Caco-2 (cell line): ENCODE results near the gene PRKCQ. TPM values are rescaled to one million over a fixed set of nuclear protein-coding genes. Genes with fewer than 3 reads are reported as not detected.
"Not testable (repeated sequence)": the region's sequence is repeated elsewhere in the genome, so short reads cannot be mapped to it uniquely, and the experiment has no call there.

Source experiments
- BruUV-seq: library from RNA; stranded (reverse); fragments of 400-500 nt; replicated peaks from 2 replicates; lab custom pipeline; 2021; lab: Mats Ljungman, UMichigan
- CTCF ChIA-PET: fragments of 300-600 bp; sonication (Branson Sonifier 250); formaldehyde crosslinking; loops from one replicate; lab custom pipeline; 2022; ENCODE audit warnings: antibody characterized with exemption; lab: Charles Lee
- POLR2A ChIA-PET: fragments of 300-600 bp; sonication (Branson Sonifier 250); formaldehyde crosslinking; loops from one replicate; lab custom pipeline; 2022; ENCODE audit warnings: antibody characterized with exemption; lab: Charles Lee
- DNase-seq, 2 experiments: peaks; one replicate each; pipeline versions ENCODE4 v3.0.0 to v3.0.0-alpha.2; 2020 to 2022
- H3K27me3 ChIP-seq: replicated peaks from 2 replicates; pipeline ENCODE4 v1.6.0; 2011; ENCODE audit warnings: low read length; ENCODE audit not compliant: control insufficient read depth, insufficient read depth
- H3K36me3 ChIP-seq: 2 replicates; pipeline ENCODE4 v1.5.1; 2011; ENCODE audit warnings: low read length; ENCODE audit not compliant: control insufficient read depth, insufficient read depth
- H3K4me1 ChIP-seq: fragments of 250-450 bp; sonication (Bioruptor Pico); 2 replicates; pipeline ENCODE4 v1.5.1; 2020; ENCODE audit warnings: mild to moderate bottlenecking
- H3K4me3 ChIP-seq: 2 replicates; pipeline ENCODE4 v1.5.1; 2011; ENCODE audit warnings: low read depth, mild to moderate bottlenecking, control low read depth, low read length
- H3K9me3 ChIP-seq: fragments of 250-450 bp; sonication (Bioruptor Pico); 2 replicates; pipeline ENCODE4 v1.5.1; 2020; ENCODE audit warnings: mild to moderate bottlenecking, moderate library complexity
- H3K27ac Mint-ChIP-seq: one replicate; pipeline ENCODE4 v1.8.0; 2022; ENCODE audit warnings: mixed read lengths; ENCODE audit not compliant: unreplicated experiment
- H3K27me3 Mint-ChIP-seq: one replicate; pipeline ENCODE4 v1.8.0; 2022; ENCODE audit warnings: mixed read lengths; ENCODE audit not compliant: insufficient read depth, unreplicated experiment
- H3K36me3 Mint-ChIP-seq: one replicate; pipeline ENCODE4 v1.8.0; 2022; ENCODE audit warnings: mild to moderate bottlenecking, mixed read lengths; ENCODE audit not compliant: insufficient read depth, unreplicated experiment
- H3K4me1 Mint-ChIP-seq: one replicate; pipeline ENCODE4 v1.8.0; 2022; ENCODE audit warnings: low read depth, mixed read lengths; ENCODE audit not compliant: unreplicated experiment
- H3K4me3 Mint-ChIP-seq: one replicate; pipeline ENCODE4 v1.8.0; 2022; ENCODE audit warnings: mild to moderate bottlenecking, moderate library complexity, mixed read lengths; ENCODE audit not compliant: unreplicated experiment
- H3K9me3 Mint-ChIP-seq: one replicate; pipeline ENCODE4 v1.8.0; 2022; ENCODE audit warnings: mixed read lengths; ENCODE audit not compliant: unreplicated experiment
- intact Hi-C: fragments of 100-400 bp; cut with micrococcal nuclease; formaldehyde crosslinking; loops from one replicate; pipeline ENCODE4 v1.10.0; 2022; ENCODE audit not compliant: unreplicated experiment
- total RNA-seq: library from RNA; stranded (reverse); gene quantifications from 2 replicates; pipeline ENCODE4 v1.2.3, GENCODE V29; 2022
- TF ChIP-seq, protein P1 (sequence below), 2 experiments: fragments of 200-600 bp in 1 of 2; IDR thresholded peaks; 1 replicate in 1 of 2; 2 replicates in 1 of 2; pipeline versions ENCODE4 v1.5.1 to v1.8.0; 2011 to 2022; ENCODE audit warnings: antibody characterized with exemption in 1 of 2, control low read depth in 1 of 2, inconsistent platforms in 1 of 2, low read depth in 1 of 2, low read length in 1 of 2, mild to moderate bottlenecking in 1 of 2, moderate library complexity in 1 of 2; ENCODE audit not compliant: insufficient read depth in 1 of 2, severe bottlenecking in 1 of 2, unreplicated experiment in 1 of 2

The PRKCQ gene
- total RNA-seq, 1 experiment from 2014 or later: 2.4 TPM

DNA sequence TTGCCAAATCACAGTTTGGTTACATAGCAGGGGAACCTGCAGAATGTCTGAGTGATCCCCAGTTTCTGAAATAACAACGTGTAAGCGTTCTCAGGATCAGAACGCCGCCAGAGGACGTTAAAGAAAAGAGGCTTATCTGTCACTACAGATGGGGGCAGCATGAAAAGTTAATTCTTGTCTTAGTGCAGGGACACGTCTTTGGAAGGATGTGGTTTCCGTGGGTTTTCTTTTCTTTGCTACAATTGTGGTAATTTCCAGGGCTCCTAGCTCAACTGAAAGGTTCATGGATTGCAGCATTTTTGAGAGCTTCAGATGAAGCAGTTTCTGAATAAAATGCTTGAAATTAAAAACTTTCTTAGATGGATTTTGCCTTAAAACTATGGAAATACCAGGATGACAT lies 106.6 kb downstream of the PRKCQ start:
- Histone ChIP-seq H3K4me3 (no peak overlapping the region), H3K36me3 (no peaks in the 10 kb centered on the region), H3K9me3 (no peaks in the 10 kb centered on the region), H3K4me1 (no peaks in the 10 kb centered on the region), H3K27me3 (no peaks in the 10 kb centered on the region)
- no peak for DNase-seq
- H3K27me3 Mint-ChIP-seq: peaks cover 7% of the 10 kb centered on the region
- intact Hi-C loops: no loop called here
- TF ChIP-seq, protein P1, sequence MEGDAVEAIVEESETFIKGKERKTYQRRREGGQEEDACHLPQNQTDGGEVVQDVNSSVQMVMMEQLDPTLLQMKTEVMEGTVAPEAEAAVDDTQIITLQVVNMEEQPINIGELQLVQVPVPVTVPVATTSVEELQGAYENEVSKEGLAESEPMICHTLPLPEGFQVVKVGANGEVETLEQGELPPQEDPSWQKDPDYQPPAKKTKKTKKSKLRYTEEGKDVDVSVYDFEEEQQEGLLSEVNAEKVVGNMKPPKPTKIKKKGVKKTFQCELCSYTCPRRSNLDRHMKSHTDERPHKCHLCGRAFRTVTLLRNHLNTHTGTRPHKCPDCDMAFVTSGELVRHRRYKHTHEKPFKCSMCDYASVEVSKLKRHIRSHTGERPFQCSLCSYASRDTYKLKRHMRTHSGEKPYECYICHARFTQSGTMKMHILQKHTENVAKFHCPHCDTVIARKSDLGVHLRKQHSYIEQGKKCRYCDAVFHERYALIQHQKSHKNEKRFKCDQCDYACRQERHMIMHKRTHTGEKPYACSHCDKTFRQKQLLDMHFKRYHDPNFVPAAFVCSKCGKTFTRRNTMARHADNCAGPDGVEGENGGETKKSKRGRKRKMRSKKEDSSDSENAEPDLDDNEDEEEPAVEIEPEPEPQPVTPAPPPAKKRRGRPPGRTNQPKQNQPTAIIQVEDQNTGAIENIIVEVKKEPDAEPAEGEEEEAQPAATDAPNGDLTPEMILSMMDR (IDR thresholded peaks at IDR 0.05; ENCODE audit: insufficient read depth in 1 of 2, low read depth in 1 of 2, low read length in 1 of 2, severe bottlenecking in 1 of 2, unreplicated experiment in 1 of 2): no peak
- POLR2A ChIA-PET: no interaction called here
- H3K4me3 Mint-ChIP-seq: no peak overlapping the region
- CTCF ChIA-PET: no interaction called here
- no TSS peak for BruUV-seq
- no peaks in the 10 kb centered on the region for H3K36me3 Mint-ChIP-seq
- peaks cover 11% of the 10 kb centered on the region for H3K9me3 Mint-ChIP-seq
- H3K4me1 Mint-ChIP-seq: no peaks in the 10 kb centered on the region
- no peak overlapping the region for H3K27ac Mint-ChIP-seq

DNA sequence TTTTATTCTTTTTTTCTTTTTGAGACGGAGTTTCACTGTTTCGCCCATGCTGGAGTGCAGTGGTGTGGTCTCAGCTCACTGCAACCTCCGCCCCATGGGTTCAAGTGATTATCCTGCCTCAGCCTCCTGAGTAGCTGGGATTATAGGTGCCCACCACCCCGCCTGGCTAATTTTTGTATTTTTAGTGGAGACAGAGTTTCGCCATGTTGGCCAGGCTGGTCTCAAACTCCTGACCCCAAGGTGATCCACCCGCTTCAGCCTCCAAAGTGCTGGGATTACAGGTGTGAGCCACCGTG lies 107.4 kb downstream of the PRKCQ start:
- intact Hi-C loops, H3K36me3 ChIP-seq, H3K4me1 ChIP-seq, DNase-seq, H3K4me3 ChIP-seq, H3K4me3 Mint-ChIP-seq, H3K27ac Mint-ChIP-seq, POLR2A ChIA-PET, H3K9me3 ChIP-seq, H3K27me3 Mint-ChIP-seq, H3K27me3 ChIP-seq, CTCF ChIA-PET, H3K36me3 Mint-ChIP-seq, BruUV-seq, H3K4me1 Mint-ChIP-seq: not testable (repeated sequence)
- H3K9me3 Mint-ChIP-seq: peaks cover 11% of the 10 kb centered on the region

DNA sequence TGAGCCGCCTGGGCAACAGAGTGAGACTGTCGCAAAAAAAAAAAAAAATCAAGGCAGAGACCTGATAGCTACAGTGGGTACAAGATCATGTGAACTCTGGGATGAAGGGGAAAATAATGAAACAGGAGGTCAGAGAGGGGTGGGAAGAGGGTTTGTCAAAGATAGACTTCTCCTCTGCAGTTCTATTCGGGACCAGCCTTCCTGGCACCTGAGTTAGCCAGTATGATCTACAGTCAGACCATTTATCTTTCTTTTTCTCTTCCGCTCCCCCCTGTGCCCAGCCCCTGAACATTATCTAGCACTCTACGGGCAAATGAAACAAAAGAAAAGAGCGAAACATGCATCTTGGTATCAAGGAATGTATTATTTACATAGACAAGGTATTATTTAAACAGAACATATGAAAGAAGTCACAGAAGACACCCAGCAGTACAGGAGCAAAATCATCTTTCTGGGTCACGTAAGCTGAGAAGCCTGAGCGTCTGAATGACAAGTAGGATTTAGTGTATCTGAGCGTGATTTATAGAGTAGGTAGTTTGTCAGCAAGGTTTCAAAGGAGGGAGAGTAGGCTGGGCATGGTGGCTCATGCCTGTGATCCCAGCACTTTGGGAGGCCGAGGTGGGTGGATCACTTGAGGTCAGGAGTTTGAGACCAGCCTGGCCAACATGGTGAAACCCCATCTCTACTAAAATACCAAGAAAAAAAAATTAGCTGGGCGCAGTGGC lies 109.0 kb downstream of the PRKCQ start:
- DNase-seq: no peak
- CTCF ChIA-PET: no interaction called here
- POLR2A ChIA-PET: no interaction called here
- no TSS peak for BruUV-seq
- no peaks in the 10 kb centered on the region for H3K9me3 ChIP-seq
- Mint-ChIP-seq H3K27ac (no peak overlapping the region), H3K36me3 (no peaks in the 10 kb centered on the region), H3K9me3 (peaks cover 11% of the 10 kb centered on the region), H3K4me1 (no peaks in the 10 kb centered on the region), H3K27me3 (peaks cover 6% of the 10 kb centered on the region), H3K4me3 (no peak overlapping the region)
- H3K27me3 ChIP-seq: no peaks in the 10 kb centered on the region
- no peak overlapping the region for H3K4me3 ChIP-seq
- intact Hi-C loops: no loop called here
- TF ChIP-seq, protein P1 (IDR thresholded peaks at IDR 0.05; ENCODE audit: insufficient read depth in 1 of 2, low read depth in 1 of 2, low read length in 1 of 2, severe bottlenecking in 1 of 2, unreplicated experiment in 1 of 2): no peak
- H3K36me3 ChIP-seq: no peaks in the 10 kb centered on the region
- no peaks in the 10 kb centered on the region for H3K4me1 ChIP-seq
